Spinal cord (tissue), 10 donors: ENCODE data around the gene RAB5A. TPM values are rescaled to one million over a fixed set of nuclear protein-coding genes. Genes with fewer than 3 reads are reported as not detected.

Source experiments
- DNase-seq, 6 donors: peaks; one replicate each; pipeline versions ENCODE4 v3.0.0 to v3.0.0-alpha.2; 2013 to 2015; ENCODE audit warnings: low spot score in 6 of 6, low read depth in 4 of 6
- H3K27ac ChIP-seq: one replicate; pipeline ENCODE4 v1.5.1; 2013; ENCODE audit warnings: low read depth, low read length, control low read depth
- H3K27me3 ChIP-seq: one replicate; pipeline ENCODE4 v1.6.1; 2013; ENCODE audit warnings: low read length; ENCODE audit not compliant: control insufficient read depth, insufficient read depth
- H3K36me3 ChIP-seq: one replicate; pipeline ENCODE4 v1.6.1; 2013; ENCODE audit warnings: low read length; ENCODE audit not compliant: control insufficient read depth, insufficient read depth
- H3K4me1 ChIP-seq: one replicate; pipeline ENCODE4 v1.6.1; 2013; ENCODE audit warnings: low read length; ENCODE audit not compliant: control insufficient read depth, insufficient read depth
- H3K4me3 ChIP-seq: one replicate; pipeline ENCODE4 v1.5.1; 2013; ENCODE audit warnings: low read depth, low read length, control low read depth
- H3K9me3 ChIP-seq: one replicate; pipeline ENCODE4 v1.6.1; 2013; ENCODE audit warnings: low read length; ENCODE audit not compliant: control insufficient read depth, insufficient read depth
- WGBS: methylation state at CpG from one replicate; pipeline ENCODE4 v1.1.5; 2013; ENCODE audit warnings: missing lambda C conversion rate; ENCODE audit not compliant: insufficient coverage; 5-methylcytosine and 5-hydroxymethylcytosine counted together
- polyA plus RNA-seq, 2 donors: library from polyadenylated mRNA; unstranded; fragments of 120-200 nt; gene quantifications; one replicate each; pipeline ENCODE4 v1.2.1, GENCODE V29; 2013; ENCODE audit not compliant: insufficient read length in 2 of 2
- total RNA-seq, 2 donors: library from RNA; depleted of rRNA in 1 of 2; stranded (reverse); fragments of 120-200 nt in 1 of 2; fragments of >200 nt in 1 of 2; gene quantifications; one replicate each; pipeline versions ENCODE4 v1.2.3 to v1.2.4, GENCODE V29; 2013 to 2014
- donor health status: healthy.

The RAB5A gene
- total and polyA plus RNA-seq, 4 donors: 65.0 to 118 (median 101) TPM

DNA sequence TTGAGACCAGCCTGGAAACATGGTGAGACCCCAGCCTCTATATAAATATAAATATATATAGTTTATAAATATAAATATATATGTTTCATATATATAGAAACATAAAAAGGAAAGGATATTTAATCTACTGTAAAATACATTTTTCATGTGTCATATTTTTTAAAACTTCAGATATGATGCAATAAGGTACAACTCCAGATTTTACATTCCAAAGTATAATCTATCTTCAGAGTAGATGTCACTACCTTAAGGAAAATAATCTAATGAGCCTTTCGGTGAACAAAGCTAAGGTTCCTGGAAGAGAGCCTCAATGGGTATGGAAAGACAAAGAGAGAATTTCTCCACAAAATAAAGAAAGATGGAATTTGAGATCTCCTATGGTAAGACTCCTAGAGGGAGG is 29.7 kb upstream of the RAB5A start:
- DNase-seq: no peak
- Histone ChIP-seq H3K36me3 (no peaks in the 10 kb centered on the region), H3K4me3 (no peak overlapping the region), H3K27me3 (no peaks in the 10 kb centered on the region), H3K27ac (no peak overlapping the region), H3K9me3 (peaks cover 4% of the 10 kb centered on the region), H3K4me1 (no peaks in the 10 kb centered on the region)
- WGBS: no CpG with 5 or more reads among the region's 1 CpG

DNA sequence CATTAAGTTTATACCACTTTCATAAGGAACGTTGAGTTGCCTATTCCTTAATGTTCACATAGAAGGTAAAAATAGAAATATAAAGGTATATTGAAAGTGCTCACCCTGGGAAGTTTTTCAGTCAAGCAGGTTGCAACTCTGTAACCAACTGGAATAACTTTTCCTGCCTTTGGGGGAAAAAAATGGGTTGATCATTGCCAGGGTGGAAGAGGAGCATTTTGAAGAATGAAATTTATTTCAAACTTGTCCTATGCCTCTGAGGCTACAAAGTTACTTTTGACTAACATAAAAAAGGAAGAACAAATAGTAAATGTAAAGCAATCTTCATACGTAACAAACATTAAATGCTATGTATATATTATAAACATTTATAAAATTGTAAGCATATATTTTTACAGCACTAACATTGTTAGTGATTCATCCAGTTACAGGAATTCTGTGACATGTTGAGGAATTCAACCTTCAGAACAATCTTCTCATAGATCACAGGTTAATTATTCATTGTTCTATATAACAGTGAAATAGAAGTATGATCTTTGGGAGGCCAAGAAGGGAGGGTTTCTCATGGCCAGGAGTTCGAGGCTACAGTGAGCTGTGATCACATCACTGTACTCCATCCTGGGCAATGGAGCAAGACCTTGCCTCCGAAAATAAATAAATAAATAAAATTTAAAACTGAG is 26.4 kb upstream of the RAB5A start:
- Histone ChIP-seq H3K27me3 (no peaks in the 10 kb centered on the region), H3K36me3 (no peaks in the 10 kb centered on the region), H3K4me1 (no peaks in the 10 kb centered on the region), H3K9me3 (no peaks in the 10 kb centered on the region), H3K4me3 (no peak overlapping the region), H3K27ac (no peak overlapping the region)
- no CpG with 5 or more reads among the region's 4 CpGs for WGBS
- DNase-seq: no peak

DNA sequence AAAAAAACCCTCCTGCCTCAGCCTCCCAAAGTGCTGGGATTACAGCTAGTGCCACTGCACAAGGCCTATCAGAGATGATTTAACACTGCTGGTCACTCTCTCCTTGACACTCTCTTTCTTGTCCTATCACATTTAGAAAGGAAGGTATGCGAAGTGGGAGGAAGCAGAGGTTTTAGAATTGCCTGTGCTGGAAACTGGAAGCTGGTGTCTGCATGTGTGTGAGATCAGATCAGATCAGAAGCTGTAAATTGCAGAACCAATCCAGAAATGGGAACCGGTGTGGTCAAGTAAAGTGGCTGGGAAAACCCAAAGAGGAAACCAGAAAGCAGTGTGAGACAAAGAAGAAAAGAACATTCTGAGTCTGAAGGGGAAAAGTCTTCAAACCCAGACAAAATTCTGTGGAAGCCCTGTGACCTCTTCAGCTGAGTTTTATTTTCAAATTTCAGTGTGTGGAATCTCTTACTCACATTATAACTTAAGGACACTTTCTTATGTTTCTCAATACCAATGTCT is 15.7 kb upstream of the RAB5A start:
- 82% methylated on average over 1 of the region's 2 CpGs for WGBS

DNA sequence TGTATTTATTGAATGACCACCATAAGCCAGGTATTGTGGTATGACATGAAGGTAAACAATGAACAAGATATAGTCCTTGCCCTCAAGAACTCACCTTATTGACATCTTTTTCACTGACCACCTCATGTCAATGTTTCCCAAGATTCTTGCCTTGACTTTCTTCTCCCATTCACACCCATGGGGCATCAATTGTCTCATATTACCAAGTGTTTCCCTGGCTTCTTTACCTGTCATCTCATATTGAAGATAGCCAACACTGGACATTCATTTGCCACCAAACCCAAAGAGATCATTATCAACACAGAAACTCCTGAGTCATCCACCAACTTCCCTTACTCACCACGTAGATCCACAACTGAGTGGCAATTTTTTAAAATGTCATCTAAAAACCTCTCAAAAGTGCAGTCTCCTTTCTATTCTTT is 15.1 kb upstream of the RAB5A start:
- Histone ChIP-seq H3K27me3 (no peaks in the 10 kb centered on the region), H3K36me3 (no peaks in the 10 kb centered on the region), H3K27ac (no peak overlapping the region), H3K4me1 (no peaks in the 10 kb centered on the region), H3K9me3 (no peaks in the 10 kb centered on the region), H3K4me3 (no peak overlapping the region)
- no peak for DNase-seq
- 45% methylated on average over 1 of the region's 1 CpG for WGBS

More for the DNA sequence above, 15.7 kb upstream of the RAB5A start:
- H3K27me3 ChIP-seq: no peaks in the 10 kb centered on the region
- H3K4me1 ChIP-seq: no peaks in the 10 kb centered on the region
- no peaks in the 10 kb centered on the region for H3K36me3 ChIP-seq
- H3K27ac ChIP-seq: no peak overlapping the region
- H3K9me3 ChIP-seq: no peaks in the 10 kb centered on the region
- peak in 1 of 6 donors; percentile 7 for DNase-seq
- no peak overlapping the region for H3K4me3 ChIP-seq

DNA sequence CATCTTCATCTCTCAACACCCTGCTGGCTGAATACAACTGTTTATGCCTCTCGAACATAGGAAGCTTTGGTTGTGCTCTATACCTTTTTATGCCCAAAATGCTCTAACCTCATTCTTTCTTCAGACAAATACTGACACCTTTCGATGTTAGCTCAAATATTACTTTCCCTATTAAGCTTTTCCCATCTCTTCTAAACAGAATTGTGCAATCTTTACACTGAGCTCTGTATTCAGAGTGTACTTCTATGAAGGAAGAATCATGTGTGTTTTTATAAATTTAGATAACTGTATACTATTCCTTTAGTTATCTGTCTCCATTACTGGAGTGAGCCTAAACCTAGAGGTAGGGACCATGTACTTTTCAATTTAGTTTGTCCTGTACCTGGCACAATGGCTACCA is 14.5 kb upstream of the RAB5A start:
- Histone ChIP-seq H3K27me3 (no peaks in the 10 kb centered on the region), H3K36me3 (no peaks in the 10 kb centered on the region), H3K4me3 (no peak overlapping the region), H3K4me1 (no peaks in the 10 kb centered on the region), H3K9me3 (no peaks in the 10 kb centered on the region), H3K27ac (no peak overlapping the region)
- whole genome bisulfite sequencing: 88% methylated on average over 1 of the region's 2 CpGs
- DNase-seq: no peak

DNA sequence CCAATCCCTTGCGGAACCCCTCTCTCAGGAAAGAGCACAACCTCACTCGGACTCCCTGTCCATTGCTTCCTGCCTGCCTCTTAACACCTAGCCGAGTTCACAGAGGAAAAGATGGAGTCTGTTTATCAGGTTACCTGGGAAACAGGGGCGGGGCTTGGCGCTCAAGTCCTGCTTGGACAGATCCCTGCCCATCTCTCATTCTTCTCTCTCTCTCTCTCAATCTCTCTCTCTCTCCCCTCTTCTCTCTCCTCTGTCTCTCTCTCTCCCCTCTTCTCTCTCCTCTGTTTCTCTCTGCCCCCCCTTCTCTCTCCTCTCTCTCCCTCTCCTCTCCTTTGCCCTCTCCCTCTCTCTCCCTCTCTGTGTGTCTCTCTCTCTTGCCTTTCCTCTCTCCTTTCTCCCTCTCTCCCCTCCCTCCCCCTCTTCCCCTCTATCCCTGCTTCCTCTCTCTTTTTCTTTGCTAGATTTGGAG is 12.8 kb upstream of the RAB5A start, which contains the start of gene EFHB:
Gene EFHB (minus strand): TSS at position 120 of the 469 bp plus-strand sequence. CDS start 199 bp downstream, outside the sequence.
- Histone ChIP-seq H3K4me3 (no peak within 1 kb of the TSS), H3K9me3 (no peaks in the 10 kb centered on the region), H3K4me1 (no peaks in the 10 kb centered on the region), H3K27ac (no peak within 1 kb of the TSS), H3K36me3 (no peaks in the 10 kb centered on the region), H3K27me3 (no peaks in the 10 kb centered on the region)
- DNase-seq: peak in 3 of 6 donors; percentile 6 to 28 (median 19)
- 38% methylated on average over 3 of the region's 5 CpGs for WGBS

DNA sequence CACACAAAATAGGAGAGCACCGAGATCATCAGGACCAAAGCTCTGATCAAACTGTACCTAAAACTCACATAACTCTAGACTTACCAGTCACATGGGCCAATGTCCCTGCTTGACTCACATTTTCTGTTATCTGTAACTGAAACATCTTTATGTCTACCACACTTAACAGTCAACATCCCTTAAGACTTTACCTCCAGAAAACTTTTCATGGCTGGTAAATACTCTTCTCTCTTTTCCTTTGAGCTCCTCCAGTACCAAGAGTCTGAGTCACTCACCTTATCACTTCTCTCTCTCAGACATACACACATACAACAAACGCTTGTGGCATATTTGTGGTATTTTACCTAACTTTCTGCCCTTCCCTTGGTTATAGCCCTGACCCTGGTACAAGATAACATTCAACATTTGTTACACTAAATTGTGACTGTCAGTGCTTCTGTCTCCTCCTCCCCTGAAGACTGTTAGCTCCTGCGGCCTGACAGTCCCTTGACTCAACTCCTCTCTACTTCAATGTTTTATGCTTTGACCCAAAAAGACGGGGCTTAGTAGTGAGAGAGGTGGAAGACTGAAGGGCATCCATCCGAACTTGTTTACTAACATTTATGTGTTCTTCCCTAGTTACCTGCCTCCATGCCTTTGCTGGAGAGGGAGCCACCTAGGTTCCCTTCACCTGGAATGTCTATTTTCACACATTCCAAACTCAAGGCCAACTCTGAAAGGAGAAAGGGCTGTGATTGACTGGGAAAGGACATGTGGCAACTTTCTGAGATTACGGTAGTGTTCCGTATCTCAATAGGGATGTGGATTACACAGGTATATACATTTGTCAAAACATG is 9.2 kb upstream of the RAB5A start:
- Histone ChIP-seq H3K4me3 (no peak overlapping the region), H3K4me1 (no peaks in the 10 kb centered on the region), H3K27ac (no peak overlapping the region), H3K36me3 (no peaks in the 10 kb centered on the region), H3K27me3 (no peaks in the 10 kb centered on the region), H3K9me3 (no peaks in the 10 kb centered on the region)
- no peak for DNase-seq
- 0% methylated on average over 1 of the region's 7 CpGs for WGBS

DNA sequence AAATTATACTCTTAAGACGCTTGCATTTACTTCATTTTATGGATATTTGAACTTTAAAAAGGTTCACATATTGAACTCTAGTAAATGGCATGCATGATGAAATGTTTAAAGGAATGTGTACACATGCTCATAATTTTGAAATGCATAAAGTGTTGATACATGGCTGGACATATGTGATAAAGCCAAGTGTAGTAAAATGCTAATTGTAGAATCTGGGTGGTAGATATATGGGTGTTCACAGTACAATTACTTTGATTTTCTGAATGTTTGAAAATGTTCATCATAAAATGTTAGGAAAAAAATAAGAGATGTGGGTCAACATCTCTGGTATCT is 8.6 kb upstream of the RAB5A start:
- no peaks in the 10 kb centered on the region for H3K36me3 ChIP-seq
- H3K4me1 ChIP-seq: no peaks in the 10 kb centered on the region
- no peaks in the 10 kb centered on the region for H3K27me3 ChIP-seq
- DNase-seq: no peak
- H3K27ac ChIP-seq: no peak overlapping the region
- H3K9me3 ChIP-seq: no peaks in the 10 kb centered on the region
- no CpG with 5 or more reads among the region's 1 CpG for WGBS
- H3K4me3 ChIP-seq: no peak overlapping the region

DNA sequence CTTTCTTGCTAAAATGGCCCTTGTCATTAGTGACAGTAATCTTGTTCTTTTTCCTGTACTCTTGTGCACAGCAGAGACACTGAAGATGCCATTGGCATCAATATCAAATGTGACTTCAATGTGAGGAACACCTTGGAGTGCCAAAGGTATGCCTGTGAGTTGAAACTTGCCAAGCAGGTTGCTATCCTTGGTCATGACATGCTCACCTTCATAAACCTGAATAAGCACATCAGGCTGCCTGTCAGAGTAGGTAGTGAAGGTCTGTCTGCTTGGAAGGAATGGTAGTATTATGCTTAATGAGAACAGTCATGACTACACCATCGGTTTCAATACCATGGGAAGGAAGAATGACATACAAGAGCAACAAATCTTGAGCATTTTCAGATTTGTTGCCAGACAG is 6.3 kb upstream of the RAB5A start:
- Histone ChIP-seq H3K27ac (no peak overlapping the region), H3K36me3 (no peaks in the 10 kb centered on the region), H3K9me3 (no peaks in the 10 kb centered on the region), H3K4me1 (no peaks in the 10 kb centered on the region), H3K4me3 (no peak overlapping the region), H3K27me3 (no peaks in the 10 kb centered on the region)
- no CpG with 5 or more reads among the region's 1 CpG for WGBS
- no peak for DNase-seq
